Pancreas (tissue), 10 donors: ENCODE data around the gene PRDM16. TPM values are rescaled to one million over a fixed set of nuclear protein-coding genes. Genes with fewer than 3 reads are reported as not detected.
A peak's percentile ranks its signal among the peaks of the same experiment; 100 is the strongest.

ENCODE experiments used
- ATAC-seq, 4 donors: fragments of 200-7000 bp; cut with Tn5 transposase; one replicate each; pipeline versions ENCODE4 v1.8.0 to v1.9.1; 2020; ENCODE audit warnings: mild to moderate bottlenecking in 4 of 4, moderate library complexity in 4 of 4
- DNase-seq, 6 donors: peaks; one replicate each; pipeline ENCODE4 v3.0.0-alpha.2; 2020
- FAIRE-seq: peaks from 2 replicates; lab custom pipeline; 2012; peaks lifted over from hg19 to GRCh38; lab: Jason Lieb, UNC
- H3K27ac ChIP-seq, 4 donors: fragments of 200-600 bp; sonication (generic); 1 replicate in 3 of 4; 2 replicates in 1 of 4; pipeline versions ENCODE4 v1.5.0 to v1.8.0; 2020
- H3K27me3 ChIP-seq, 4 donors: fragments of 200-600 bp; one replicate each; pipeline ENCODE4 v1.8.0; 2021
- H3K36me3 ChIP-seq, 3 donors: fragments of 200-600 bp; sonication (generic) in 1 of 3; one replicate each; pipeline versions ENCODE4 v1.5.0 to v1.8.0; 2020 to 2021
- H3K4me1 ChIP-seq, 3 donors: fragments of 200-600 bp; one replicate each; pipeline ENCODE4 v1.8.0; 2021
- H3K4me3 ChIP-seq, 4 donors: fragments of 200-600 bp; sonication (generic) in 2 of 4; one replicate each; pipeline versions ENCODE4 v1.5.0 to v1.8.0; 2020 to 2021
- H3K9me3 ChIP-seq, 4 donors: fragments of 200-600 bp; one replicate each; pipeline ENCODE4 v1.8.0; 2021
- WGBS, 2 donors: extraction: QIAGEN DNeasy Blood & Tissue Kit; methylation state at CpG; one replicate each; pipeline ENCODE4 v1.1.7; 2013; 5-methylcytosine and 5-hydroxymethylcytosine counted together
- intact Hi-C, 3 donors: fragments of 100-400 bp; cut with DNase I; formaldehyde crosslinking; loops; one replicate each; pipeline versions ENCODE4 v1.11.1 to v1.14.2; 2022
- polyA plus RNA-seq, 2 donors: library from polyadenylated mRNA; stranded (reverse); fragments of 200-250 nt; gene quantifications; one replicate each; pipeline ENCODE4 v1.2.3, GENCODE V29; 2013
- total RNA-seq, 6 donors: library from RNA; stranded (reverse); fragmentation: NEBNext Ultra II Directional in 4 of 6; extraction: Animal tissue kit (Norgen Biotek cat#: 25700) in 4 of 6; gene quantifications; one replicate each; pipeline versions ENCODE4 v1.2.1 to v1.2.4, GENCODE V29; 2021 to 2023
- TF ChIP-seq, protein P1 (sequence below), 4 donors: fragments of 200-600 bp; sonication (generic) in 3 of 4; IDR thresholded peaks; one replicate each; pipeline versions ENCODE4 v1.5.0 to v1.8.0; 2021; ENCODE audit warnings: antibody characterized with exemption in 4 of 4
- donor health status: healthy with polysubstance abuse.
- donor health status: DM: no; HTN: no; CAD: no; lungs with moderate emphysema.
- donor health status: DM: no; HTN: no; CAD: no.
- donor health status: control.
- donor health status: control.
- donor health status: Bipolar disorder and iron deficiency.
- donor health status: DM: yes; HTN: yes; CAD: no.
- donor health status: DM: no; HTN: no; CAD: no.
- donor health status: DM: no; HTN: no; CAD: no.
- donor health status: DM: yes; HTN: yes; CAD: no.

Gene PRDM16
- total and polyA plus RNA-seq, 8 donors = 6.6 to 19.2 (median 14.9) TPM

DNA sequence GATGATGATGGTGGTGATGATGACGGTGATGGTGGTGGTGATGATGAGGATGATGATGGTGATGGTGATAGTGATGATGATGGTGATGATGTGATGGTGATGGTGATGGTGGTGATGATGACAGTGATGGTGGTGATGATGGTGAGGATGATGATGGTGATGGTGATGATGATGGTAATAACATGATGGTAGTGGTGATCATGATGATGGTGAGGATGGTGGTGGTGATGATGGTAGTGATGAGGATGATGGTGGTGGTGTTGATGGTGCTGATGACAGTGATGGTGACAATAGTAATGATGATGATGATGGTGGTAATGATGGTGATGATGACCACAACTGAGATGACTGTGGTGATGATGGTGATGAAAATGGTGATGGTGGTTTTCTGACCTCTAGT lies 42.9 kb upstream of the PRDM16 start:
- Histone ChIP-seq H3K36me3 (no peaks in the 10 kb centered on the region), H3K27me3 (no peaks in the 10 kb centered on the region), H3K9me3 (no peaks in the 10 kb centered on the region), H3K4me1 (no peaks in the 10 kb centered on the region), H3K27ac (no peak overlapping the region), H3K4me3 (no peak overlapping the region)
- ATAC-seq (no peak), DNase-seq (no peak), FAIRE-seq (no peak)
- TF ChIP-seq, protein P1, sequence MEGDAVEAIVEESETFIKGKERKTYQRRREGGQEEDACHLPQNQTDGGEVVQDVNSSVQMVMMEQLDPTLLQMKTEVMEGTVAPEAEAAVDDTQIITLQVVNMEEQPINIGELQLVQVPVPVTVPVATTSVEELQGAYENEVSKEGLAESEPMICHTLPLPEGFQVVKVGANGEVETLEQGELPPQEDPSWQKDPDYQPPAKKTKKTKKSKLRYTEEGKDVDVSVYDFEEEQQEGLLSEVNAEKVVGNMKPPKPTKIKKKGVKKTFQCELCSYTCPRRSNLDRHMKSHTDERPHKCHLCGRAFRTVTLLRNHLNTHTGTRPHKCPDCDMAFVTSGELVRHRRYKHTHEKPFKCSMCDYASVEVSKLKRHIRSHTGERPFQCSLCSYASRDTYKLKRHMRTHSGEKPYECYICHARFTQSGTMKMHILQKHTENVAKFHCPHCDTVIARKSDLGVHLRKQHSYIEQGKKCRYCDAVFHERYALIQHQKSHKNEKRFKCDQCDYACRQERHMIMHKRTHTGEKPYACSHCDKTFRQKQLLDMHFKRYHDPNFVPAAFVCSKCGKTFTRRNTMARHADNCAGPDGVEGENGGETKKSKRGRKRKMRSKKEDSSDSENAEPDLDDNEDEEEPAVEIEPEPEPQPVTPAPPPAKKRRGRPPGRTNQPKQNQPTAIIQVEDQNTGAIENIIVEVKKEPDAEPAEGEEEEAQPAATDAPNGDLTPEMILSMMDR (IDR thresholded peaks at IDR 0.05) = no peak
- WGBS, 2 donors = 90 to 96% methylated on average over 1 of the region's 1 CpG
- intact Hi-C loops = no loop called here

DNA sequence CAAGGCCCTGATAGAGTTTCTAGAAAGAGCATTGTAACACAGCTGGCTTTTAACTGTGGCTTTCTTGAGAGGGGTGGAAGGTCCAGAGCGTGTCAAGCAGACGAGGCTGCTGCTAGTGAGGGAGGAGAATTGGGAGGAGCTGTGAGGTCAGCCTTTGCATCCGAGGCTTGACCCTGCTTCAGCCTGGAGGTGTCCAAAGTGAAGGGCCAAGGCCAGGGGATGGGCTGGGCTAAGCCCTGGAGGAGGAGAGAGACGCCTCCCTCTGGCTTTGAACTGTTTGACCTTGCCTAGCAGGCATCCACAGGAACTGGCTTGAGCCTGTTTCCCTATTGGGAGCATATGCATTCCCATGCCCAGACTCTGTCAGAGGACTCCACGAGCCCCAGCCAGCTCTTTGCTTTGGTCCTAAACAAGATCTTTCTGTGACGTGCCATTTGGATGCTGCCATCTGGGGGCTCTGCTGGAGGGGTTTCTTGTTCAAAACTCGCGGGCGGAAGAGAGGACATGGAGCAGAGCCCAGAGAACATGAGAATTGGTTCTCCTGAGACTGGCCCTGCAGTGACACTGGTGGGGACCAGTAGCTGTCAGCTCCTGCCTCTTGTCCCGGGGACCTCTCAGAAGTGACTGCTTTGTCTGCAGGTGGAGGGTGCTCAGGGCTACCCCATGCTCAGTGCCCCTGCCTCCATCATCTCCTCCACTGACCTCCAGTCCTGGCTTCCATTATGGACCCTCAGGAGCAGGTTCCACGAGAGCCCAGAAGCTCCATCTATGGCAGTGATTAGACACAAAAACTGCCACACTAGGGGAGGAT lies 42.2 kb upstream of the PRDM16 start:
- DNase-seq (no peak), FAIRE-seq (no peak), ATAC-seq (no peak)
- H3K36me3 ChIP-seq = no peaks in the 10 kb centered on the region
- no peak overlapping the region for H3K4me3 ChIP-seq
- H3K27me3 ChIP-seq = no peaks in the 10 kb centered on the region
- H3K9me3 ChIP-seq = no peaks in the 10 kb centered on the region
- TF ChIP-seq, protein P1 (IDR thresholded peaks at IDR 0.05) = no peak
- intact Hi-C loops = no loop called here
- no peak overlapping the region for H3K27ac ChIP-seq
- no peaks in the 10 kb centered on the region for H3K4me1 ChIP-seq
- WGBS, 2 donors = 70 to 88% methylated on average over 11 of the region's 11 CpGs

DNA sequence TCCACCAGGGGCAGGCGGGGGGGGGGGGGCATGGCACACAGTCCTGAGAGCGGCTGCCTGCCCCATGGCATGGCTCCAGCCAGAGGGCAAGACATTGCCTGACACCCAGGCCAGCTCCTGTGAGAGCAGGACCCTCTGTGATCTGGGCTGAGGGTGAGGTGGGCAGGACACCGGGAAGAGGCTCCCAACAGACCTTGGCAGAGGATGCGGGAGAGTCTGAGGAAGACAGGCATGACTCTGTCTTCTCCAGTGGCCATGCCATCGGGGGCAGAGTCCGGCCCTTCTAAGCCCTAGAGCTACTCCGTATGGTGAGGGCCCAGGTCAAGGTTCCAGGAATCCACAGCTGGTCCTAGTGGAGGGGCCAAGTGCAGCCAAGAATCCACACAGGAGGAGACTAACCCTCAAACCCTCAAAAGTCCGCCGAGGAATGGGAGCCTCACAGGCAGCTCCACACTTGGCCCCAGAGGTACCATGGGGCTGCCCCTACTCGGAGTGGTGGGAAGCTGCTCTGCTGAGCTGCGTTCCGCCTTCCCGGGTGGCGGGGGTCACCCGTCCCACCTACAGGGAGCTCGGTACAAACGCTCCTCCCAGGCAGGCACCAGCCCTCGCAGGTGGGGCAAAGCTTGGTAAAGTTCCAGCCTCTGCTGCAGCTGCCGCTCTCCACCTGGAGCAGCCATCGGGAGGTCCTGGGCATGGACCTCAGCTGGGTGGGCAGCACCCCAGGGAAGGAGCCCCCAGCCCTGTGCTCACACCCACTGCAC lies 41.2 kb upstream of the PRDM16 start:
- WGBS, 2 donors = 75 to 90% methylated on average over 19 to 20 of the region's 20 CpGs
- H3K36me3 ChIP-seq = no peaks in the 10 kb centered on the region
- intact Hi-C loops = no loop called here
- H3K4me3 ChIP-seq = no peak overlapping the region
- no peaks in the 10 kb centered on the region for H3K4me1 ChIP-seq
- FAIRE-seq = no peak
- H3K27ac ChIP-seq = no peak overlapping the region
- TF ChIP-seq, protein P1 (IDR thresholded peaks at IDR 0.05) = no peak
- no peak for ATAC-seq
- DNase-seq = peak in 1 of 6 donors; percentile 66
- no peaks in the 10 kb centered on the region for H3K27me3 ChIP-seq
- H3K9me3 ChIP-seq = no peaks in the 10 kb centered on the region

DNA sequence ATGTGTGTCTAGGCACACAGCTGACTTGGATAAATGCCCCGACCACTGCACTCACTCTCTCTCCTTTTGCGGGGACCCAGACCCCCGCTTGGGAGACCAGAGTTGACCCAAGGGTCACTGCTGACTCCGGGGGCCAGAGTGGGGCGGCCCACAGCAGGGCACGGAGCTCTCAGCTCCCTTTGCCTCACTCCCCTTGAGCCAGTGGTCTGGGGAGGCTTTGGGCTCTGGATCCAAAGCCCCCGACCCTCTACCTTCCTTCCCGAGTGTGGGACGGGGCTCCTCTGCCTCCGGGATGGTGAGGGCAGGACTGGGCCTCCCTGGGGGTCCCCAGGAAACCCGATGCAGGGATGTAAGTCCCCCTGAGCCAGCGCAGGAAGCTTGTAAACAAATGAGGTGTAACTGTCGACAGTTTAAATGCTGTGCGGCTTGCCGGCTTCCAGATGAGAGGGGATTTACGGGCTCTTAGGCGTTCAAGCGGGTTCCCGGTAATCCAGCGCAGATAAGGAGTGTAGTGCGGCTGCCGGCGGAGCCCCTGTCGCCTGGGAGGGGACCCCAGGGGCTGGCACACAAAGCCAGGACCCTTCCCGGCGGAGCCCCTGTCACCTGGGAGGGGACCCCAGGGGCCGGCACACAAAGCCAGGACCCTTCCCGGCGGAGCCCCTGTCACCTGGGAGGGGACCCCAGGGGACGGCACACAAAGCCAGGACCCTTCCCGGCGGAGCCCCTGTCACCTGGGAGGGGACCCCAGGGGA lies 40.3 kb upstream of the PRDM16 start:
- ATAC-seq (no peak), DNase-seq (peak in 1 of 6 donors; percentile 36), FAIRE-seq (no peak)
- Histone ChIP-seq H3K27ac (no peak overlapping the region), H3K27me3 (no peaks in the 10 kb centered on the region), H3K4me1 (no peaks in the 10 kb centered on the region), H3K36me3 (no peaks in the 10 kb centered on the region), H3K9me3 (no peaks in the 10 kb centered on the region), H3K4me3 (no peak overlapping the region)
- intact Hi-C loops = no loop called here
- WGBS, 2 donors = 44 to 47% methylated on average over 32 of the region's 32 CpGs
- TF ChIP-seq, protein P1 (IDR thresholded peaks at IDR 0.05) = no peak
